ENCODE data around the gene OR5V1. TPM values are rescaled to one million over a fixed set of nuclear protein-coding genes. Genes with fewer than 3 reads are reported as not detected.

Gene OR5V1
- total and polyA plus RNA-seq, 9 donors, result not detected

DNA sequence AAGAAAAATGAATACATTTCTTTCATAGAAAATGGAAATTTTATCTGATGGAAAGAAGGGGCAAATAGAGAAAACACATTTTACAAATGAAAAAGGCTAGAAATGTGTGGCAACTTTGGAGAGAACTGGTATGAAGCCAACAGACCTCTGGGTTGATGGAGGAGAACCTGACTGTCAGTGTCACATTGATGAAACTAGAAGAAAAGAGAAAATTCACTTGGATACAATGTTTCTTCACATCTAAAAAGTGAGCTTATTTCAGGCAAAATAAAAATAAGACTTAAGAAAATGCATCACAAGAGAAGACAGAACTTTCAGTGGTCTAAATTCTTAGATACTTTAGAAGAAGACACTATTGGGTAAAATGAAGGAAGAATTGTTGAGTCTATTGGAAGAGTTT is 26.7 kb upstream of the OR5V1 start, which contains the start of gene OR12D2:
Gene OR12D2 (plus strand): TSS at position 301 of the 400 bp plus-strand sequence. CDS start 1,069 bp downstream, outside the sequence.
- Histone ChIP-seq H3K27me3 (no peaks in the 10 kb centered on the region), H3K4me1 (ENCODE audit: insufficient read depth) (no peaks in the 10 kb centered on the region), H3K9me3 (no peaks in the 10 kb centered on the region), H3K27ac (no peak within 1 kb of the TSS), H3K4me3 (no peak within 1 kb of the TSS), H3K36me3 (no peaks in the 10 kb centered on the region)
- intact Hi-C loops (cut with DNase I), result loop anchor here in 1 of 4 donors (2.0 kb wide), 1 partner anchor 61 kb away; the partner anchor contains the start of genes OR11A1 and OR2H1
- no peak for TF ChIP-seq EP300 (IDR thresholded peaks at IDR 0.05)
- DNase-seq, result no peak

- Histone ChIP-seq H3K27ac (no peak overlapping the region), H3K9me3 (no peaks in the 10 kb centered on the region), H3K27me3 (no peaks in the 10 kb centered on the region), H3K36me3 (no peaks in the 10 kb centered on the region), H3K4me3 (no peak overlapping the region), H3K4me1 (ENCODE audit: insufficient read depth) (no peaks in the 10 kb centered on the region)
- WGBS, 3 donors, result 56 to 63% (median 58%) methylated on average over 4 of the region's 4 CpGs
- TF ChIP-seq EP300 (IDR thresholded peaks at IDR 0.05) (no peak), POLR2A (IDR thresholded peaks at IDR 0.05) (no peak)
- TF ChIP-seq, protein P1, sequence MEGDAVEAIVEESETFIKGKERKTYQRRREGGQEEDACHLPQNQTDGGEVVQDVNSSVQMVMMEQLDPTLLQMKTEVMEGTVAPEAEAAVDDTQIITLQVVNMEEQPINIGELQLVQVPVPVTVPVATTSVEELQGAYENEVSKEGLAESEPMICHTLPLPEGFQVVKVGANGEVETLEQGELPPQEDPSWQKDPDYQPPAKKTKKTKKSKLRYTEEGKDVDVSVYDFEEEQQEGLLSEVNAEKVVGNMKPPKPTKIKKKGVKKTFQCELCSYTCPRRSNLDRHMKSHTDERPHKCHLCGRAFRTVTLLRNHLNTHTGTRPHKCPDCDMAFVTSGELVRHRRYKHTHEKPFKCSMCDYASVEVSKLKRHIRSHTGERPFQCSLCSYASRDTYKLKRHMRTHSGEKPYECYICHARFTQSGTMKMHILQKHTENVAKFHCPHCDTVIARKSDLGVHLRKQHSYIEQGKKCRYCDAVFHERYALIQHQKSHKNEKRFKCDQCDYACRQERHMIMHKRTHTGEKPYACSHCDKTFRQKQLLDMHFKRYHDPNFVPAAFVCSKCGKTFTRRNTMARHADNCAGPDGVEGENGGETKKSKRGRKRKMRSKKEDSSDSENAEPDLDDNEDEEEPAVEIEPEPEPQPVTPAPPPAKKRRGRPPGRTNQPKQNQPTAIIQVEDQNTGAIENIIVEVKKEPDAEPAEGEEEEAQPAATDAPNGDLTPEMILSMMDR (IDR thresholded peaks at IDR 0.05), result no peak
- no peak for DNase-seq
- intact Hi-C loops (cut with DNase I), result no loop called here
Observed at GRCh38 chr6:29388533-29388932, 19.9 kb upstream of the OR5V1 start.

DNA sequence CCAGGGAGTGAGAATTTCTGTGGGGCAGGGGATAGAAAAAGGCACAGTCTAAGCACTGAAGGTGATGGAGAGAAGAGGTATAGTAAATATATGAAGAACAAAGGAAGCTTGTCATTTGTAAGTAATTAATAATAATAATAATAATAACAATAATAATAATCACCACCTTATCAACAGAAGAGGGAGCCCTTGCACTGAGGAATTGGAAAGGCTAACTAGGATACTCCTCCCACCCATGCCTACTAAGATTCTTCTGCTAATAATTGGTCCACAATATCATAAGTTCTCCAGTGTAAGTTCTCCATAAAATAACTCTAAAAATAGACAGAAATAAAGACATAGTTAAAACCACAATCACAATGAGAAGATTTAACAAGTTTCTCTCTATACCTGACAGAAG is 7.3 kb upstream of the OR5V1 start:
- Histone ChIP-seq H3K4me3 (no peak overlapping the region), H3K4me1 (ENCODE audit: insufficient read depth) (no peaks in the 10 kb centered on the region), H3K27me3 (no peaks in the 10 kb centered on the region), H3K9me3 (no peaks in the 10 kb centered on the region), H3K36me3 (no peaks in the 10 kb centered on the region), H3K27ac (no peak overlapping the region)
- no peak for TF ChIP-seq EP300 (IDR thresholded peaks at IDR 0.05)
- TF ChIP-seq POLR2A (IDR thresholded peaks at IDR 0.05), result no peak
- TF ChIP-seq, protein P1 (IDR thresholded peaks at IDR 0.05), result no peak
- intact Hi-C loops (cut with DNase I), result no loop called here
- no peak for DNase-seq

DNA sequence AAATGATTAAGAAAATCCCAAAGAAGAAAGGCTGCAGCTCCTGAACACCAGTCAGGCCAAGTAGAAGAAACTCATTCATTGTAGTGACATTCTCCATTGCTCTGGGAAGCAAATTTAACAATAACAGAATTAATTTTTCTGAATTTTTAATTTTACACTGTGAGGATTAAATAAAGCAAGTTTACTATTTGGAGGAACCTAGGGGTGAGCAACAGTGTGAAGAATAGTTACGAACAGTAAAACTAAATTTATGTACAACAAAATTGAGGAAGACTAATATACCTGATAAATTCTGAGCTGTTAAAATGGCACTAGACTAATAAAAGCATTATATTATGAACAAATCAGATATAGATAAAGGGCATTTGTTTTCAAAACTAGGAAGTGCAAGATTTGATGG is 6.5 kb upstream of the OR5V1 start, which contains the start of gene OR12D3:
Gene OR12D3 (minus strand): TSS at position 101 of the 400 bp plus-strand sequence. CDS start 4 bp downstream, at position 97.
- Histone ChIP-seq H3K27ac (no peak within 1 kb of the TSS), H3K4me3 (no peak within 1 kb of the TSS), H3K9me3 (no peaks in the 10 kb centered on the region), H3K4me1 (ENCODE audit: insufficient read depth) (no peaks in the 10 kb centered on the region), H3K36me3 (no peaks in the 10 kb centered on the region), H3K27me3 (no peaks in the 10 kb centered on the region)
- no peak for DNase-seq
- TF ChIP-seq EP300 (IDR thresholded peaks at IDR 0.05), result no peak
- TF ChIP-seq, protein P1 (IDR thresholded peaks at IDR 0.05), result no peak
- no peak for TF ChIP-seq POLR2A (IDR thresholded peaks at IDR 0.05)
- WGBS, 3 donors, result 82 to 93% (median 86%) methylated on average over 1 of the region's 1 CpG
- intact Hi-C loops (cut with DNase I), result no loop called here

DNA sequence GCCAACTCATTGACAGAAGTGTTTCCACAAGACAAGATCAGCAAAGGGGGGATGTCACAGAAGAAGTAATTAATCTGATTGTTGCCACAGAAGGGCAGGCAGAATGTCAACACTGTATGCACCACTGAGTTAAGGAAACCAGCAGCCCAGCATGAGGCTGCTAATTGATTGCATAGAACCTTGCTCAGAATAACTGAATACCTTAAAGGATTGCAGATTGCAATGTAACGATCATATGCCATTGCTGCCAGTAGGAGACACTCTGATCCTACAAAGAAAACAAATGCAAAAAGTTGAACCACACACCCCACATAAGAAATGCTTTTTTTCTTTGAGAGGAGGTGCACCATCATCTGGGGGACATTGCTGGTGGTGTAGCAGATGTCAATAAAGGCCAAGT is 13.1 kb downstream of the OR5V1 start:
- no peaks in the 10 kb centered on the region for H3K4me1 ChIP-seq (ENCODE audit: insufficient read depth)
- DNase-seq, result no peak
- H3K27me3 ChIP-seq, result no peaks in the 10 kb centered on the region
- no peak overlapping the region for H3K4me3 ChIP-seq
- no peaks in the 10 kb centered on the region for H3K36me3 ChIP-seq
- H3K9me3 ChIP-seq, result no peaks in the 10 kb centered on the region
- TF ChIP-seq POLR2A (IDR thresholded peaks at IDR 0.05) (no peak), EP300 (IDR thresholded peaks at IDR 0.05) (no peak)
- TF ChIP-seq, protein P1 (IDR thresholded peaks at IDR 0.05), result no peak
- H3K27ac ChIP-seq, result no peak overlapping the region
- intact Hi-C loops (cut with DNase I), result no loop called here
- WGBS, 3 donors, result 39 to 62% (median 53%) methylated on average over 1 of the region's 1 CpG

All from ovary (tissue), 9 donors.